Tibial nerve (tissue), 4 donors: Measurements from ENCODE around the gene JADE2. TPM values are rescaled to one million over a fixed set of nuclear protein-coding genes. Genes with fewer than 3 reads are reported as not detected.

Source experiments
- DNase-seq, 2 donors: peaks; one replicate each; pipeline ENCODE4 v3.0.0-alpha.2; 2019; ENCODE audit warnings: low spot score in 2 of 2
- H3K27ac ChIP-seq, 4 donors: fragments of 200-600 bp; sonication (generic) in 3 of 4; one replicate each; pipeline ENCODE4 v1.5.1; 2017 to 2019; ENCODE audit warnings: mild to moderate bottlenecking in 1 of 4
- H3K27me3 ChIP-seq, 2 donors: fragments of 200-600 bp; sonication (generic) in 1 of 2; one replicate each; pipeline versions ENCODE4 v1.5.1 to v1.6.0; 2017 to 2019
- H3K36me3 ChIP-seq, 3 donors: fragments of 200-600 bp; sonication (generic); one replicate each; pipeline ENCODE4 v1.5.1; 2018 to 2019
- H3K4me1 ChIP-seq, 4 donors: fragments of 200-600 bp; sonication (generic) in 3 of 4; one replicate each; pipeline ENCODE4 v1.5.1; 2017 to 2019
- H3K4me3 ChIP-seq, 4 donors: fragments of 200-600 bp; sonication (generic) in 3 of 4; one replicate each; pipeline ENCODE4 v1.5.1; 2017 to 2019; ENCODE audit warnings: mild to moderate bottlenecking in 1 of 4, moderate library complexity in 1 of 4
- H3K9me3 ChIP-seq, 4 donors: fragments of 200-600 bp; sonication (generic) in 3 of 4; one replicate each; pipeline ENCODE4 v1.5.1; 2017 to 2019
- EP300 ChIP-seq, 2 donors: sonication (generic); formaldehyde crosslinking; IDR thresholded peaks; one replicate each; pipeline ENCODE4 v1.6.1; 2017; ENCODE audit warnings: antibody characterized with exemption in 2 of 2, mild to moderate bottlenecking in 1 of 2
- POLR2A ChIP-seq, 2 donors: fragments of 450-650 bp; IDR thresholded peaks; one replicate each; pipeline ENCODE4 v1.6.1; 2017; ENCODE audit warnings: antibody characterized with exemption in 2 of 2, mild to moderate bottlenecking in 2 of 2, moderate library complexity in 2 of 2
- WGBS, 2 donors: methylation state at CpG; one replicate each; pipeline ENCODE4 v1.1.5; 2018; 5-methylcytosine and 5-hydroxymethylcytosine counted together
- total RNA-seq, 4 donors: library from RNA; depleted of rRNA; stranded (reverse); fragments of >200 nt; gene quantifications; one replicate each; pipeline ENCODE4 v1.1.0, GENCODE V29; 2016
- TF ChIP-seq, protein P1 (sequence below), 5 experiments: fragments of 200-600 bp in 3 of 5; fragments of 450-650 bp in 2 of 5; sonication (generic) in 3 of 5; IDR thresholded peaks; one replicate each; pipeline ENCODE4 v1.5.1; 2016 to 2019; ENCODE audit warnings: antibody characterized with exemption in 5 of 5, mild to moderate bottlenecking in 3 of 5, moderate library complexity in 2 of 5

The JADE2 gene
- total RNA-seq, 4 donors from 2014 or later, result 58.8 to 90.6 (median 73.9) TPM

GRCh38 chr5:134540747-134541733 is 15.6 kb downstream of the JADE2 start:
- H3K4me3 ChIP-seq, result no peak overlapping the region
- TF ChIP-seq EP300 (IDR thresholded peaks at IDR 0.05) (no peak), POLR2A (IDR thresholded peaks at IDR 0.05) (no peak)
- TF ChIP-seq, protein P1, sequence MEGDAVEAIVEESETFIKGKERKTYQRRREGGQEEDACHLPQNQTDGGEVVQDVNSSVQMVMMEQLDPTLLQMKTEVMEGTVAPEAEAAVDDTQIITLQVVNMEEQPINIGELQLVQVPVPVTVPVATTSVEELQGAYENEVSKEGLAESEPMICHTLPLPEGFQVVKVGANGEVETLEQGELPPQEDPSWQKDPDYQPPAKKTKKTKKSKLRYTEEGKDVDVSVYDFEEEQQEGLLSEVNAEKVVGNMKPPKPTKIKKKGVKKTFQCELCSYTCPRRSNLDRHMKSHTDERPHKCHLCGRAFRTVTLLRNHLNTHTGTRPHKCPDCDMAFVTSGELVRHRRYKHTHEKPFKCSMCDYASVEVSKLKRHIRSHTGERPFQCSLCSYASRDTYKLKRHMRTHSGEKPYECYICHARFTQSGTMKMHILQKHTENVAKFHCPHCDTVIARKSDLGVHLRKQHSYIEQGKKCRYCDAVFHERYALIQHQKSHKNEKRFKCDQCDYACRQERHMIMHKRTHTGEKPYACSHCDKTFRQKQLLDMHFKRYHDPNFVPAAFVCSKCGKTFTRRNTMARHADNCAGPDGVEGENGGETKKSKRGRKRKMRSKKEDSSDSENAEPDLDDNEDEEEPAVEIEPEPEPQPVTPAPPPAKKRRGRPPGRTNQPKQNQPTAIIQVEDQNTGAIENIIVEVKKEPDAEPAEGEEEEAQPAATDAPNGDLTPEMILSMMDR (IDR thresholded peaks at IDR 0.05), result no peak
- no peak overlapping the region for H3K27ac ChIP-seq
- WGBS, 2 donors, result 89 to 91% methylated on average over 12 to 15 of the region's 15 CpGs
- DNase-seq, result no peak
- H3K27me3 ChIP-seq, result no peaks in the 10 kb centered on the region
- H3K4me1 ChIP-seq, result peaks cover 0 to 32% (median 19%) of the 10 kb centered on the region in 4 donors
- peaks cover 0 to 90% (median 33%) of the 10 kb centered on the region in 3 donors for H3K36me3 ChIP-seq
- H3K9me3 ChIP-seq, result no peaks in the 10 kb centered on the region

- Histone ChIP-seq H3K36me3 (peaks cover 0 to 90% (median 33%) of the 10 kb centered on the region in 3 donors), H3K9me3 (no peaks in the 10 kb centered on the region), H3K4me1 (peaks cover 0 to 32% (median 22%) of the 10 kb centered on the region in 4 donors), H3K27ac (no peak overlapping the region), H3K4me3 (no peak overlapping the region), H3K27me3 (no peaks in the 10 kb centered on the region)
- WGBS, 2 donors, result 50 to 77% methylated on average over 3 to 4 of the region's 4 CpGs
- DNase-seq, result no peak
- TF ChIP-seq, protein P1 (IDR thresholded peaks at IDR 0.05), result no peak
- TF ChIP-seq EP300 (IDR thresholded peaks at IDR 0.05) (no peak), POLR2A (IDR thresholded peaks at IDR 0.05) (no peak)
Observed at GRCh38 chr5:134541736-134542376, 16.4 kb downstream of the JADE2 start.

GRCh38 chr5:134543820-134544614 is 18.5 kb downstream of the JADE2 start:
- Histone ChIP-seq H3K9me3 (no peaks in the 10 kb centered on the region), H3K27me3 (no peaks in the 10 kb centered on the region)

DNA sequence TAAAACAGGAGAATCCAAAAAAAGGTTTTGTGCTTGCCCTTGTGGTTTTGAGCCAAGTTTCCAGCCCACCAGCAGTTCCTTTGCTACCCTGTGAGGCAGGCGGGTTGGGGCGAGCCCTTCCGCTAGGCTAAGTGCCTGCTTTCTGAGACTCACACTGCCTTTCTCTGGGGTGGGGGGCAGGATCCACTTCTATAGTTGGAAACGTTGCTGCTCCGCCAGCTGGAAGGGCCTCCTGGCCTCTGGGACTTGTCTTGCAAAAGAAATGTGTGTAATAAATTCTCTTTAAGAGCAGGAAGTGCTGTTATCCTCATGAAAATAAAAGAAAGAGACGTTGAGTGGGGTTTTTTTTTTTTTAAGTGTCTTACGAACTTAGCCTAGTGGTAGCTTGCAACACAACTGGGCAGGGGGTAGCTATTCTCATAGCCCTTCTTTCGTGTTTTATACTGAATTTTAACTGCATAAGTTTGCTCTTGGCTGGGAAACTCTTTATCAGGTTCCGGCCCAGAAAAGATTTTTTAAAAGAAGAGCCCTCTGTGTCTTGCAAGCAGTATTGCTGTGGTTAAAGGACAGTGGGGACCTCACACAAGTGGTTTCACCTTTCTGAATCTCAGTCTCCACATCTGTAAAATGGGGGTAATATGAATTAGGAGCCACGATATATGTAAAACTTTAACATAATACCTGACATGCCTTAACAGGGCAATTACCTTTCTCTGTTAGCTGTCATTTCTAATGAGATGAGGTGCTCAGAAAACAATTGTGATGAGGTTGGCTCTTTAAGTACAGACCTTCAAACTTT is 19.8 kb downstream of the JADE2 start:
- no peaks in the 10 kb centered on the region for H3K27me3 ChIP-seq
- DNase-seq, result peak in 1 of 2 donors; percentile 60
- H3K4me1 ChIP-seq, result peaks cover 2 to 61% (median 40%) of the 10 kb centered on the region in 4 donors
- TF ChIP-seq, protein P1 (IDR thresholded peaks at IDR 0.05), result no peak
- TF ChIP-seq EP300 (IDR thresholded peaks at IDR 0.05), result peak in 1 of 2 donors; percentile 60
- H3K4me3 ChIP-seq, result no peak overlapping the region
- peaks cover 0 to 80% (median 11%) of the 10 kb centered on the region in 3 donors for H3K36me3 ChIP-seq
- 49 to 54% methylated on average over 10 of the region's 10 CpGs for WGBS, 2 donors
- H3K27ac ChIP-seq, result peak overlapping the region in 3 of 4 donors; percentile 47 to 69 (median 59)
- H3K9me3 ChIP-seq, result no peaks in the 10 kb centered on the region

More at GRCh38 chr5:134543820-134544614, 18.5 kb downstream of the JADE2 start:
- peaks cover 2 to 48% (median 39%) of the 10 kb centered on the region in 4 donors for H3K4me1 ChIP-seq
- TF ChIP-seq POLR2A (IDR thresholded peaks at IDR 0.05), result no peak
- TF ChIP-seq, protein P1 (IDR thresholded peaks at IDR 0.05), result no peak
- no peak for TF ChIP-seq EP300 (IDR thresholded peaks at IDR 0.05)
- WGBS, 2 donors, result 59% methylated on average over 9 to 11 of the region's 11 CpGs
- DNase-seq, result no peak
- H3K27ac ChIP-seq, result peak overlapping the region in 3 of 4 donors; percentile 47 to 69 (median 59)
- H3K4me3 ChIP-seq, result no peak overlapping the region
- peaks cover 0 to 83% (median 19%) of the 10 kb centered on the region in 3 donors for H3K36me3 ChIP-seq
